Activated B cell treated with CpG ODN at 0.5 μM for 24 hours (primary cell): ENCODE measurements around the gene C14orf132. TPM values are rescaled to one million over a fixed set of nuclear protein-coding genes. Genes with fewer than 3 reads are reported as not detected.

Experiments used
- ATAC-seq: fragments of 200-7000 bp; cut with Tn5 transposase; one replicate; pipeline ENCODE4 v1.10.0; 2021; ENCODE audit warnings: low read depth, mild to moderate bottlenecking, moderate library complexity
- CTCF ChIA-PET: fragments of 350-600 bp; sonication (Branson Sonifier 250); formaldehyde crosslinking; loops from one replicate; lab custom pipeline; 2021; ENCODE audit warnings: antibody characterized with exemption; lab: Charles Lee
- POLR2A ChIA-PET: fragments of 350-600 bp; sonication (Branson Sonifier 250); formaldehyde crosslinking; loops from one replicate; lab custom pipeline; 2021; ENCODE audit warnings: antibody characterized with exemption; lab: Charles Lee
- DNase-seq: peaks from one replicate; pipeline ENCODE4 v3.0.0; 2022
- H3K27ac Mint-ChIP-seq: one replicate; pipeline ENCODE4 v1.8.0; 2020; ENCODE audit warnings: mixed read lengths
- H3K27me3 Mint-ChIP-seq: one replicate; pipeline ENCODE4 v1.8.0; 2021; ENCODE audit warnings: mixed read lengths
- H3K36me3 Mint-ChIP-seq: one replicate; pipeline ENCODE4 v1.8.0; 2021; ENCODE audit warnings: low read depth, mixed read lengths
- H3K4me1 Mint-ChIP-seq: one replicate; pipeline ENCODE4 v1.8.0; 2021; ENCODE audit warnings: mixed read lengths
- H3K4me3 Mint-ChIP-seq: one replicate; pipeline ENCODE4 v1.8.0; 2020; ENCODE audit warnings: mild to moderate bottlenecking, mixed read lengths
- H3K9me3 Mint-ChIP-seq: one replicate; pipeline ENCODE4 v1.8.0; 2020; ENCODE audit warnings: mixed read lengths
- intact Hi-C: fragments of 100-400 bp; cut with micrococcal nuclease; formaldehyde crosslinking; loops from one replicate; pipeline ENCODE4 v1.15.1; 2024
- total RNA-seq: library from RNA; stranded (reverse); gene quantifications from 2 replicates; pipeline ENCODE4 v1.2.3, GENCODE V29; 2022
- TF ChIP-seq, protein P1 (sequence below): fragments of 200-600 bp; IDR thresholded peaks from one replicate; pipeline ENCODE4 v1.8.0; 2022; ENCODE audit warnings: antibody characterized with exemption, mild to moderate bottlenecking

C14orf132 gene
- total RNA-seq, 1 donor from 2014 or later: 0.16 TPM

GRCh38 chr14:96091941-96092411 is 52.8 kb downstream of the C14orf132 start:
- intact Hi-C loops: no loop called here
- no peak for ATAC-seq
- ChIA-PET CTCF (no interaction called here), POLR2A (no interaction called here)
- DNase-seq: no peak
- Mint-ChIP-seq H3K27me3 (no peaks in the 10 kb centered on the region), H3K4me1 (no peaks in the 10 kb centered on the region), H3K9me3 (no peaks in the 10 kb centered on the region), H3K27ac (no peak overlapping the region), H3K36me3 (no peaks in the 10 kb centered on the region), H3K4me3 (no peak overlapping the region)
- TF ChIP-seq, protein P1, sequence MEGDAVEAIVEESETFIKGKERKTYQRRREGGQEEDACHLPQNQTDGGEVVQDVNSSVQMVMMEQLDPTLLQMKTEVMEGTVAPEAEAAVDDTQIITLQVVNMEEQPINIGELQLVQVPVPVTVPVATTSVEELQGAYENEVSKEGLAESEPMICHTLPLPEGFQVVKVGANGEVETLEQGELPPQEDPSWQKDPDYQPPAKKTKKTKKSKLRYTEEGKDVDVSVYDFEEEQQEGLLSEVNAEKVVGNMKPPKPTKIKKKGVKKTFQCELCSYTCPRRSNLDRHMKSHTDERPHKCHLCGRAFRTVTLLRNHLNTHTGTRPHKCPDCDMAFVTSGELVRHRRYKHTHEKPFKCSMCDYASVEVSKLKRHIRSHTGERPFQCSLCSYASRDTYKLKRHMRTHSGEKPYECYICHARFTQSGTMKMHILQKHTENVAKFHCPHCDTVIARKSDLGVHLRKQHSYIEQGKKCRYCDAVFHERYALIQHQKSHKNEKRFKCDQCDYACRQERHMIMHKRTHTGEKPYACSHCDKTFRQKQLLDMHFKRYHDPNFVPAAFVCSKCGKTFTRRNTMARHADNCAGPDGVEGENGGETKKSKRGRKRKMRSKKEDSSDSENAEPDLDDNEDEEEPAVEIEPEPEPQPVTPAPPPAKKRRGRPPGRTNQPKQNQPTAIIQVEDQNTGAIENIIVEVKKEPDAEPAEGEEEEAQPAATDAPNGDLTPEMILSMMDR: no peak

GRCh38 chr14:96092936-96093335 is 53.8 kb downstream of the C14orf132 start:
- ATAC-seq: no peak
- no peaks in the 10 kb centered on the region for H3K36me3 Mint-ChIP-seq
- H3K4me1 Mint-ChIP-seq: no peaks in the 10 kb centered on the region
- DNase-seq: no peak
- CTCF ChIA-PET: no interaction called here
- H3K27me3 Mint-ChIP-seq: no peaks in the 10 kb centered on the region
- no peak overlapping the region for H3K4me3 Mint-ChIP-seq
- no peak overlapping the region for H3K27ac Mint-ChIP-seq
- TF ChIP-seq, protein P1: no peak
- intact Hi-C loops: no loop called here
- no peaks in the 10 kb centered on the region for H3K9me3 Mint-ChIP-seq
- POLR2A ChIA-PET: no interaction called here

DNA sequence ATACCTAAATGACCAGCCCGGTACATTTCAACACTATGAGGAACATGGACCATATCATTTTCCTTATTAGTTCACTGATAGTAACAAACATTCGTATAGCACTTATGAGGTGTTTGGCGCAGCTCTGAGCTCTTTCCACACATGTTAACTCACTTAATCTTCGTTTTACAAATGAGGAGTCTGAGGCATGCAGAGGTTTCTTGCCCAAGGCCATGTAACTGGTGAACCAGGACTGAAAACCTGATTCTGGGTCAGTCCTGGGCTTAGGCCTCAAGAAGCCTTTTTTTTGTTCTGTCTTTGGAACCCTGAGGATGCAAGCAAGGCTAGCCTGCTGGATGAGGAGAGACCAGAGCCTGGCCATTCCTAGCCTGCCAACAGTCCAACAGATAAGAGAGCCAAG is 55.0 kb downstream of the C14orf132 start:
- no peaks in the 10 kb centered on the region for H3K27me3 Mint-ChIP-seq

GRCh38 chr14:96094656-96095055 is 55.5 kb downstream of the C14orf132 start:
- no peak for DNase-seq
- TF ChIP-seq, protein P1: no peak

More for the DNA sequence above, 55.0 kb downstream of the C14orf132 start:
- no peak overlapping the region for H3K27ac Mint-ChIP-seq
- H3K9me3 Mint-ChIP-seq: no peaks in the 10 kb centered on the region
- CTCF ChIA-PET: no interaction called here
- TF ChIP-seq, protein P1: no peak
- no peak overlapping the region for H3K4me3 Mint-ChIP-seq
- ATAC-seq (no peak), DNase-seq (no peak)
- POLR2A ChIA-PET: no interaction called here
- intact Hi-C loops: no loop called here
- H3K36me3 Mint-ChIP-seq: no peaks in the 10 kb centered on the region
- H3K4me1 Mint-ChIP-seq: no peaks in the 10 kb centered on the region

GRCh38 chr14:96095058-96095457 is 55.9 kb downstream of the C14orf132 start:
- intact Hi-C loops: no loop called here
- Mint-ChIP-seq H3K4me1 (no peaks in the 10 kb centered on the region), H3K36me3 (no peaks in the 10 kb centered on the region), H3K27ac (no peak overlapping the region), H3K9me3 (no peaks in the 10 kb centered on the region), H3K27me3 (no peaks in the 10 kb centered on the region), H3K4me3 (no peak overlapping the region)
- CTCF ChIA-PET: no interaction called here
- ATAC-seq: no peak
- no peak for DNase-seq
- TF ChIP-seq, protein P1: no peak
- POLR2A ChIA-PET: no interaction called here

More at GRCh38 chr14:96094656-96095055, 55.5 kb downstream of the C14orf132 start:
- Mint-ChIP-seq H3K27ac (no peak overlapping the region), H3K27me3 (no peaks in the 10 kb centered on the region), H3K36me3 (no peaks in the 10 kb centered on the region), H3K4me1 (no peaks in the 10 kb centered on the region), H3K4me3 (no peak overlapping the region), H3K9me3 (no peaks in the 10 kb centered on the region)
- ChIA-PET POLR2A (no interaction called here), CTCF (no interaction called here)
- intact Hi-C loops: no loop called here
- no peak for ATAC-seq
